Adrenal gland (tissue), 12 donors: ENCODE results near the gene PCSK6. TPM values are rescaled to one million over a fixed set of nuclear protein-coding genes. Genes with fewer than 3 reads are reported as not detected.
A peak's percentile ranks its signal among the peaks of the same experiment; 100 is the strongest.

Source experiments
- DNase-seq, 7 donors: peaks; one replicate each; pipeline ENCODE4 v3.0.0-alpha.2; 2019 to 2020
- H3K27ac ChIP-seq, 5 donors: fragments of 200-600 bp; sonication (generic) in 4 of 5; 1 replicate in 3 of 5; 2 replicates in 2 of 5; pipeline versions ENCODE4 v1.5.1 to v1.8.0; 2016 to 2020; ENCODE audit warnings: mild to moderate bottlenecking in 1 of 5
- H3K27me3 ChIP-seq: fragments of 200-600 bp; 2 replicates; pipeline ENCODE4 v1.8.0; 2021
- H3K36me3 ChIP-seq, 2 donors: fragments of 200-600 bp; replicated peaks in 1 of 2; 1 replicate in 1 of 2; 2 replicates in 1 of 2; pipeline versions ENCODE4 v1.5.1 to v1.8.0; 2018 to 2022
- H3K4me1 ChIP-seq, 2 donors: fragments of 200-600 bp; replicated peaks in 1 of 2; 1 replicate in 1 of 2; 2 replicates in 1 of 2; pipeline versions ENCODE4 v1.5.1 to v1.8.0; 2018 to 2021
- H3K4me3 ChIP-seq, 4 donors: fragments of 200-600 bp; sonication (generic) in 3 of 4; one replicate each; pipeline ENCODE4 v1.5.1; 2016 to 2018
- H3K9me3 ChIP-seq, 3 donors: fragments of 200-600 bp; sonication (generic) in 1 of 3; replicated peaks in 1 of 3; 1 replicate in 2 of 3; 2 replicates in 1 of 3; pipeline versions ENCODE4 v1.5.1 to v1.8.0; 2016 to 2021
- POLR2A ChIP-seq, 2 donors: fragments of 450-650 bp; IDR thresholded peaks; one replicate each; pipeline ENCODE4 v1.6.1; 2017; ENCODE audit warnings: antibody characterized with exemption in 2 of 2, mild to moderate bottlenecking in 2 of 2, moderate library complexity in 1 of 2
- WGBS, 4 donors: extraction: QIAGEN DNeasy Blood & Tissue Kit in 2 of 4; methylation state at CpG; one replicate each; pipeline versions ENCODE4 v1.1.5 to v1.1.7; 2013 to 2017; 5-methylcytosine and 5-hydroxymethylcytosine counted together
- intact Hi-C, 2 donors: fragments of 100-400 bp; cut with DNase I; formaldehyde crosslinking; loops; one replicate each; pipeline versions ENCODE4 v1.14.1 to v1.15.0; 2022 to 2023
- polyA plus RNA-seq, 3 donors: library from polyadenylated mRNA; stranded (reverse); fragments of 200-250 nt in 2 of 3; fragments of 350-450 nt in 1 of 3; fragmentation: Illumina TruSeq in 1 of 3; extraction: RNeasy Lipid Tissue Mini Kit (QIAGEN cat#74804) in 1 of 3; gene quantifications; one replicate each; pipeline ENCODE4 v1.2.3, GENCODE V29; 2013 to 2014
- total RNA-seq, 9 donors: library from RNA; depleted of rRNA in 4 of 9; stranded (reverse); fragments of >200 nt in 4 of 9; fragments of 120-200 nt in 1 of 9; fragmentation: NEBNext Ultra II Directional in 1 of 9; extraction: Animal tissue kit (Norgen Biotek cat#: 25700) in 1 of 9; gene quantifications; one replicate each; pipeline versions ENCODE4 v1.1.0 to v1.2.4, GENCODE V29; 2013 to 2023
- TF ChIP-seq, protein P1 (sequence below), 6 experiments: fragments of 450-650 bp in 4 of 6; fragments of 200-600 bp in 2 of 6; sonication (generic) in 1 of 6; IDR thresholded peaks; 1 replicate in 5 of 6; 2 replicates in 1 of 6; pipeline versions ENCODE4 v1.5.1 to v1.8.0; 2016 to 2021; ENCODE audit warnings: antibody characterized with exemption in 6 of 6, mild to moderate bottlenecking in 2 of 6, moderate library complexity in 1 of 6
- donor health status: healthy with polysubstance abuse.
- donor health status: Bipolar disorder and iron deficiency.
- donor health status: DM: yes; HTN: yes; CAD: no.
- donor health status: DM: no; HTN: no; CAD: no.
- donor health status: DM: no; HTN: no; CAD: no.
- donor health status: DM: yes; HTN: yes; CAD: no.

The PCSK6 gene
- total and polyA plus RNA-seq, 12 donors: 0.88 to 53.0 (median 5.6) TPM

DNA sequence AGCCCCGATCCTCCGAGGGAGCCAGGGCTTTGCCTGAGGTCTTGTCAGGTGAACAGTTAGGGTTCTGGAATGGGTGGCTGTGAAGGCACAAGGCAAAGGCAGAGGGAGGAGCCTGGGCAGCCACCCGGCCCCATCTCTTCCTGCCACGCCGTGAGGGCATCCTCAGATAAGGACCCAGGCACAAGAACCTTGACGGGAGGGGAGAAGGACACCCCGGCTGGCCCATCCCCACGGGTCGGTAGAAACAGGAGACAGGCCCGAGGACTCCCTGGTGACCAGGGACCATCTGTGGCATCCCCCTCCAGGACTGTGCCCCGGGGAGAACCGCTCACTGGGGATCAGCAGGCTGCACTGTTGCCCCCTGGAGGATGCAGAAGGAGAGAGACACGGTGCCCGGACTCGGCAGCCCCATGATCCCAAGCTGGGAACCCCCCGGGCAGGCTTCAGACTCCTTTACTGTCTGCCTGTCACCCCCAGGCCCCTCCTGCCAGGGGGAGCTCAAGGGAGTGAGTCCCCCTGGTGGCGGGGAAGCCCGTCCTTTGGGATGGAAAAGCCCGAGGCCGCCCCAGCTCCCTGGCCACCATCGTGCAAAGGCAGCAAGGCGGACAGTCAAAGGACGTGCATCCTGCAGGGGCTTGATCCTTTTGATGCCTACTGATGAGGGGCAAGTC lies 12.3 kb upstream of the PCSK6 start:
- Histone ChIP-seq H3K9me3 (no peaks in the 10 kb centered on the region), H3K4me1 (peaks cover 7 to 12% of the 10 kb centered on the region in 2 donors), H3K36me3 (no peaks in the 10 kb centered on the region), H3K27ac (no peak overlapping the region), H3K27me3 (peaks cover 21% of the 10 kb centered on the region), H3K4me3 (no peak overlapping the region)
- 17 to 59% (median 22%) methylated on average over 5 to 23 of the region's 23 CpGs for WGBS, 4 donors
- intact Hi-C loops: loop anchor here in 1 of 2 donors (10.0 kb wide), 1 partner anchor 133 kb away; no protein-coding TSS in a partner anchor
- no peak for TF ChIP-seq POLR2A (IDR thresholded peaks at IDR 0.05)
- TF ChIP-seq, protein P1, sequence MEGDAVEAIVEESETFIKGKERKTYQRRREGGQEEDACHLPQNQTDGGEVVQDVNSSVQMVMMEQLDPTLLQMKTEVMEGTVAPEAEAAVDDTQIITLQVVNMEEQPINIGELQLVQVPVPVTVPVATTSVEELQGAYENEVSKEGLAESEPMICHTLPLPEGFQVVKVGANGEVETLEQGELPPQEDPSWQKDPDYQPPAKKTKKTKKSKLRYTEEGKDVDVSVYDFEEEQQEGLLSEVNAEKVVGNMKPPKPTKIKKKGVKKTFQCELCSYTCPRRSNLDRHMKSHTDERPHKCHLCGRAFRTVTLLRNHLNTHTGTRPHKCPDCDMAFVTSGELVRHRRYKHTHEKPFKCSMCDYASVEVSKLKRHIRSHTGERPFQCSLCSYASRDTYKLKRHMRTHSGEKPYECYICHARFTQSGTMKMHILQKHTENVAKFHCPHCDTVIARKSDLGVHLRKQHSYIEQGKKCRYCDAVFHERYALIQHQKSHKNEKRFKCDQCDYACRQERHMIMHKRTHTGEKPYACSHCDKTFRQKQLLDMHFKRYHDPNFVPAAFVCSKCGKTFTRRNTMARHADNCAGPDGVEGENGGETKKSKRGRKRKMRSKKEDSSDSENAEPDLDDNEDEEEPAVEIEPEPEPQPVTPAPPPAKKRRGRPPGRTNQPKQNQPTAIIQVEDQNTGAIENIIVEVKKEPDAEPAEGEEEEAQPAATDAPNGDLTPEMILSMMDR (IDR thresholded peaks at IDR 0.05): peak; percentile 47 to 62 (median 54)
- peak; percentile 31 to 66 (median 54) for DNase-seq

DNA sequence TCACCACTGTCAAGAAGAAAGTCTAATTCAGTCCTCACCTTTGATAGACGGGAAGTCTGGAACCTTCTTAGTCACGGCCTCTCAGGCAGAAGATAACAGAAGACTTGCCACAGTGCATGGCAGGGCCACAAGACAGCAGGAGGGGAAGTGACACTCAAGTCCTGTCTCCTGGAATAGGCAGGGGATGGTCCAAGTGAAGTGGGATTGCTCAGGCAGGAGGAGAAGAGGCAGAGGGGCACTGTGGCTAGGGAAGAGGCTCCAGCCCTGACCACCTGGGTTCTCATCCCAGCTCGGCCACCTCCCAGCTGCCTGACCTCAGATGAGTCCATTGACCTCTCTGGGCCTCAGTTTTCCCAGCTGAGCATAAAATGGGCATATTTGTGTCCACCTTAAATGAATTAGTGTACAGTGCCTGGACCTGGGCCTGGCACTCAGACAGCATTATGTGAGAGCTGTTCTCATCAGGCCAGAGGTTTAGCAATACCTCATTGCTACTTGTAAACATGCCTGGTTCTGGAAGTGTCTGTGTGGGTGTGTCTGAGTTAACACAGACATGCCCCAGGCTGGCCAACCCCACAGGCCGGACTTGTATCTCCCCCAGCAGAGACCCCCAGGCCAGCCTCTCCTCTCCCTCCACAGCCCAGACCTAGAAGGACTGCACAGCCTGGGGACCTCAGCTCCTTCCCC lies 11.5 kb upstream of the PCSK6 start:
- H3K4me1 ChIP-seq: peaks cover 7 to 12% of the 10 kb centered on the region in 2 donors
- WGBS, 4 donors: 32 to 75% (median 62%) methylated on average over 2 to 4 of the region's 4 CpGs
- TF ChIP-seq, protein P1 (IDR thresholded peaks at IDR 0.05): no peak
- no peaks in the 10 kb centered on the region for H3K36me3 ChIP-seq
- H3K9me3 ChIP-seq: no peaks in the 10 kb centered on the region
- intact Hi-C loops: loop anchor here in 1 of 2 donors (10.0 kb wide), 1 partner anchor 134 kb away; no protein-coding TSS in a partner anchor
- peaks cover 25% of the 10 kb centered on the region for H3K27me3 ChIP-seq
- no peak overlapping the region for H3K27ac ChIP-seq
- H3K4me3 ChIP-seq: no peak overlapping the region
- DNase-seq: peak in 1 of 7 donors; percentile 44

DNA sequence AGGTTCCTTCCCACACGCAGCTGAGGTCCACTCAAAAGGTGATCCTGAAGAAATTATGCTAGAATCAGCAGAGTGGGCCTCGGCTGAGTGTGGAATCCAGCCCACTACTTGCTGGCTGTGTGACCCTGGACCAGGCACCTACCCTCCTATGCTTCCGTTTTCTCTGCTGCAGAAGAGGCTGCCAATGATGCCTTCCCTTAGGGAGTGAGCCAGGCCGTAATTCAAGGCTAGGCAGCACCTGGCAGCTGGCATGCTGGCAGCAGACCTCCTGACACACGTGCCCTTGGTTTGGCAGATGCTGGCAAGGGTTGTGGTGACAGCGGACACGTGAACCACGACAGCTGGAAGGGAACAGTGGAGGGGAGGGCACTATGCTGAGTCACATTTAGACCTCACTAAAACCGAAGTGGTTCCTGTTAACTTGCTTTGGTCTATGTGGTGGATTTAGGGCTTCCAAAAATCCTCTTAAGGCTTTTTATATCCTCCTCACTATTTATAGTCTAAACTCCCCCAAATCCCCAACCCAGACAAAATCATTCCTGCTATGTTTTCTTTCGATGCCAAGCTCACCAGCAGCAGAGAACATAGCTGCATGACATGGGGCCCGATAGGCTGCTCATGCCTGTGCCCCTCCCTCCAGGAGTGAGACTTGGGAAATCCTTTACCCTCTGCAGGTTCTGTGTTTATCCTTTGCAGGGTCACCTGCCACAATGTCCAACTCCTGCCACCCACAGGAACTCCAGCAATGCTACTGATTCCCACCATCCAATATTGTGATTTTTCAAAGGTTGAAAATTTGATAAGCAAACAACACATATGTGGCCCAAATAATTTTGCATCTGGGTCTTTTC lies 10.6 kb upstream of the PCSK6 start:
- no peak overlapping the region for H3K4me3 ChIP-seq
- intact Hi-C loops: loop anchor here (5.0 to 10.0 kb wide), 3 partner anchors 135 to 195 kb away; no protein-coding TSS in a partner anchor
- TF ChIP-seq POLR2A (IDR thresholded peaks at IDR 0.05): no peak
- TF ChIP-seq, protein P1 (IDR thresholded peaks at IDR 0.05): no peak
- peaks cover 34% of the 10 kb centered on the region for H3K27me3 ChIP-seq
- H3K27ac ChIP-seq: peak overlapping the region in 1 of 5 donors; percentile 34
- peaks cover 7 to 12% of the 10 kb centered on the region in 2 donors for H3K4me1 ChIP-seq
- WGBS, 4 donors: 19 to 33% (median 31%) methylated on average over 10 to 11 of the region's 11 CpGs
- H3K36me3 ChIP-seq: no peaks in the 10 kb centered on the region
- peak; percentile 82 to 95 (median 90) for DNase-seq
- H3K9me3 ChIP-seq: no peaks in the 10 kb centered on the region
